ENCODE measurements around the gene NUP153.

GRCh38 chr6:17672064-17672718 lies 34.5 kb downstream of the NUP153 start:
- TF ChIP-seq CTCF (IDR thresholded peaks at IDR 0.05; ENCODE audit: insufficient read depth, low read length) = no peak
- TF ChIP-seq REST (IDR thresholded peaks at IDR 0.05; ENCODE audit: insufficient replicate concordance, low read depth) = no peak
- TF ChIP-seq GABPA (IDR thresholded peaks at IDR 0.05; ENCODE audit: low read depth) = no peak
